HUES64 (cell line): ENCODE measurements around the gene LIPN.

Experiments
- H3K27ac ChIP-seq: 2 replicates; pipeline ENCODE4 v1.7.0; 2013; ENCODE audit warnings: low read depth, low read length, inconsistent platforms
- H3K27me3 ChIP-seq: 2 replicates; pipeline ENCODE4 v1.6.1; 2013; ENCODE audit warnings: mild to moderate bottlenecking, low read length; ENCODE audit not compliant: insufficient read depth
- H3K36me3 ChIP-seq: 2 replicates; pipeline ENCODE4 v1.6.1; 2013; ENCODE audit warnings: mild to moderate bottlenecking, low read length; ENCODE audit not compliant: insufficient read depth
- H3K4me1 ChIP-seq: 2 replicates; pipeline ENCODE4 v1.6.1; 2013; ENCODE audit warnings: mild to moderate bottlenecking, low read length, moderate library complexity; ENCODE audit not compliant: insufficient read depth
- H3K4me3 ChIP-seq: 2 replicates; pipeline ENCODE4 v1.5.1; 2013; ENCODE audit warnings: mild to moderate bottlenecking, low read length, moderate library complexity
- H3K9ac ChIP-seq: 2 replicates; pipeline ENCODE4 v1.6.1; 2013; ENCODE audit warnings: mild to moderate bottlenecking, low read depth, low read length
- H3K9me3 ChIP-seq: 2 replicates; pipeline ENCODE4 v1.6.1; 2013; ENCODE audit warnings: low read depth, low read length; ENCODE audit not compliant: insufficient read depth
- WGBS: fragments of 150-250, 120-280 bp; methylation state at CpG from one replicate; pipeline ENCODE4 v1.1.7; 2013; ENCODE audit warnings: missing lambda C conversion rate; 5-methylcytosine and 5-hydroxymethylcytosine counted together

LIPN gene

DNA sequence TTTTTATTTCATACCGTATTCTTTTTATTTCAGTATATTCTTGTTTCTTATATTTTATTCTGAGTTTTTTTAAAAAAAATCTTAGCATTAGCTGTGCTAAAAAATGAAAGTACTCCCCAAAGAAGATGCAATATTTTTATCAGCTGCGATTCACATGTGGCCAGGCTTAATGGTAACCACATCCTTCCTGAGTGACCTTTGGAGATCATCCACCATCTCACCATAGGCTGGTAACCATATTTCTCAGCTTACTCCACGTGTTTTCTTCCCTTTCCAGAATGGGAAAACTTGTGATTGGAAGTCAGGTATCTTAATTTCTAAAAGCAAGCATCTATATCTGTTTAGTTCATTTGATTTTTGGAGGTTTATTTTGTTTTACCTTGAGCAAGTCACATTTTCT lies 23.9 kb downstream of the LIPN start:
- Histone ChIP-seq H3K27me3 (no peaks in the 10 kb centered on the region), H3K9ac (no peak overlapping the region), H3K9me3 (no peaks in the 10 kb centered on the region), H3K4me1 (no peaks in the 10 kb centered on the region), H3K36me3 (no peaks in the 10 kb centered on the region), H3K27ac (no peak overlapping the region), H3K4me3 (no peak overlapping the region)
- 98% methylated on average over 1 of the region's 3 CpGs for WGBS

DNA sequence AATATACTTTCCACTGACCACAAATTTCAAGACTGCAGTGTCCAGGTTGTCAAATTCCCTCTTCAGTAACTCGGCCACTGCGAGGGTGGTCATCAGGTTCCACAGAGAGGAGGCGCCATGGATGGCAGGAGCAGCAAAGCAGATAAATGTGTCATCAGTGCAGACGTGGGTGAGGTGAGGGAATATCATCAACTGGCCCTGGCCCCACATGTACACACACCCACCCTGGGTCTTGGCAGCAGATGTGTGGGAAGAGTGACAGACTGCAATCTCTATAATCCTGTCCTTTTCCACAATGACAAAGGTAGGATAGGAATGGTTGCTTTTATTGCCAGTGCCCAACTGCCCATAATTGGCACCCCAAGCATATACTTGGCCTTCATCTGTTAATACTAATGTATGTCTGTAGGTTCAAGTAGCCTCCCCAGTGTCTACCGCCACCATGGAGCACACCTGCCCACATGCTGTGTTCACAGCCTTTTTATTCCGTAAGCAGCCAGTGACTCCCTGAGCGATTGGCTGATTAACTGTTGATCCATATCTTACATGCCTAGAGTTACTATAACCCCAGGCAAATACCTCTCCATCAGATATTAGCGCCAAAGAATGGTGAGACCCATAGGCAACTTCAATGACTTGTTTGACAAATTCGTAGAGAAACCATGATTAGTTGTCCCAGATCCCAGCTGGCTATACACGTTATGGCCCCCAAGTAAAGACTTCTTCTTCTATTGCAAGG lies 26.4 kb downstream of the LIPN start:
- no peak overlapping the region for H3K27ac ChIP-seq

DNA sequence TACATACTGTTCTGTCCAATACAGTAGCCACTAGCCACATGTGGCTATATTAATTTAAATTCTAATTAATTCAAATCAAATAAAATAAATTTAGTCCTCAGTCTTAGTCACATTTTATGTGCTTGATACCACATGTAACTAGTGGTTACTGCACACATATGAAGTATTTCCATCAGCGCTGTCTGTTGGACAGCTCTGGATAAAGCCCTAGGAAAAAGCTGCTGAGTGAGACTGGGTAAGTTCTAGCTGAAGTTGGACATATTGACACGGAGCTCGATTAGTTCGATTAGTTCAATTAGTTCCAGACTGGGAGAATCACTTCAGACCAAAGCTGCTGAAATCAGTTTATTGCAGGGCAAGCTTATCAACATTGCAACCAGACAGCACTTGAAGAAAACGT lies 27.6 kb downstream of the LIPN start:
- no peak overlapping the region for H3K27ac ChIP-seq
- no peaks in the 10 kb centered on the region for H3K9me3 ChIP-seq
- no peak overlapping the region for H3K4me3 ChIP-seq
- no peak overlapping the region for H3K9ac ChIP-seq
- 93% methylated on average over 5 of the region's 5 CpGs for WGBS
- no peaks in the 10 kb centered on the region for H3K4me1 ChIP-seq
- no peaks in the 10 kb centered on the region for H3K27me3 ChIP-seq
- H3K36me3 ChIP-seq = no peaks in the 10 kb centered on the region

More for the DNA sequence above, 26.4 kb downstream of the LIPN start:
- WGBS = 93% methylated on average over 10 of the region's 10 CpGs
- H3K27me3 ChIP-seq = no peaks in the 10 kb centered on the region
- H3K4me1 ChIP-seq = no peaks in the 10 kb centered on the region
- no peaks in the 10 kb centered on the region for H3K9me3 ChIP-seq
- no peak overlapping the region for H3K9ac ChIP-seq
- no peaks in the 10 kb centered on the region for H3K36me3 ChIP-seq
- H3K4me3 ChIP-seq = no peak overlapping the region

DNA sequence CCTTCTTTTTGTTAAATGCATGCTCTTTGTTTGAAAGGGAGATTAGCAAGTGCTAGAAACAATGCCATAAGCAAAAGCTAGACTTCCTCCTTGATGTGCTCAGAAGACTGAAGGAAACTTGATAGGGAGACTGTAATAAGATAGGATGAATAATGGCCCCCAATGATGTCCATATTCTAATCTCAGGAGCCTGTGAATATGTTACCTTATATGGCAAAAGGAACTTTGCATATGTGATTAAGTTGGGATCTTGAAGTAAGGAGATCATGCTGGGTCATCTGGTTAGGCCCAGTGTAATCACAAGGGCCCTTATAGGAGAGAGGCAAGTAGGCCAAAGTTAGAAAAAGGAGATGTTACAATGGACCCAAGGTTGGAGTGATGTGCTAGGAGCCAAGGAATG lies 29.1 kb downstream of the LIPN start:
- H3K4me3 ChIP-seq = no peak overlapping the region
- H3K36me3 ChIP-seq = no peaks in the 10 kb centered on the region
- H3K9me3 ChIP-seq = no peaks in the 10 kb centered on the region
- no peaks in the 10 kb centered on the region for H3K27me3 ChIP-seq
- no peak overlapping the region for H3K27ac ChIP-seq
- H3K4me1 ChIP-seq = no peaks in the 10 kb centered on the region
- no peak overlapping the region for H3K9ac ChIP-seq

DNA sequence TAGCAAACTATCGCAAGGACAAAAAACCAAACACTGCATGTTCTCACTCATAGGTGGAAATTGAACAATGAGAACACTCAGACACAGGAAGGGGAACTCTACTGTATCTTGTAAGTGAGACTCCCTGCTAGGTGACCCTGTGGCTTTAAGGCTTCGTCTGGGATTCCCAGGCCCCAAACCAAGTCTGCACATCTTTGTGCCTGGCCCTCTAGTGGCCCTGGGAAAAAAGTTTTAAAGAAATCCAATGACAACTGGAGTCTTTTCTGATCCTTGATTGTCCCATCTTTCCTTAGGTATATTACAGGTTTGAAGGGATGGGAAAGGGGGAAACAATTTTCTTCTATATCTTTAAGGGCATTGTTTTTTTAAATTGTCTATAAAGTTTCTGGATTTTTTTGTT lies 32.1 kb downstream of the LIPN start:
- H3K9ac ChIP-seq = no peak overlapping the region
- no peaks in the 10 kb centered on the region for H3K36me3 ChIP-seq
- 45% methylated on average over 2 of the region's 2 CpGs for WGBS
- no peaks in the 10 kb centered on the region for H3K9me3 ChIP-seq
- no peaks in the 10 kb centered on the region for H3K27me3 ChIP-seq
- no peaks in the 10 kb centered on the region for H3K4me1 ChIP-seq
- no peak overlapping the region for H3K4me3 ChIP-seq
- H3K27ac ChIP-seq = no peak overlapping the region

DNA sequence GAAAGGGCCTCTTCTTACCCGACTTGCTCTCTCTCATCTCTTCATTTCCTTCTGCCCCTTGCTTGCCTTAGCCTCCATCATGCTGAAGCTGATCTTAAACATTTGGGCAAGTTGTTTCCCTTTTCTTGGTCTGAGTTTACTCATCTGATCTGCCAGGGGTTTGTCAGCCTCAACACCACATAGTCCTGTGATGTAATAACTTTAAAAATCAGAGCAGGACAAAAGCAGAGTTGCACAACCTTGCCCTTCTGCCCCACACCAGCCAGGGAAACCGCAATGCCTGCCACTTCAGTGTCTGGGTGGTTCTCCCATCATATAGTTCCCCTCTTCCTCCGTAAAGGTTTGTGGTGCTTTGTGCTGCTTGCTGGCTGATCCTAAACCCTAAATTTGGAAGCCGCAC lies 32.8 kb downstream of the LIPN start:
- H3K27ac ChIP-seq = no peak overlapping the region
- no peak overlapping the region for H3K4me3 ChIP-seq
- WGBS = 90% methylated on average over 4 of the region's 4 CpGs
- H3K9ac ChIP-seq = no peak overlapping the region
- no peaks in the 10 kb centered on the region for H3K4me1 ChIP-seq
- H3K27me3 ChIP-seq = no peaks in the 10 kb centered on the region
- H3K9me3 ChIP-seq = no peaks in the 10 kb centered on the region
- H3K36me3 ChIP-seq = no peaks in the 10 kb centered on the region

DNA sequence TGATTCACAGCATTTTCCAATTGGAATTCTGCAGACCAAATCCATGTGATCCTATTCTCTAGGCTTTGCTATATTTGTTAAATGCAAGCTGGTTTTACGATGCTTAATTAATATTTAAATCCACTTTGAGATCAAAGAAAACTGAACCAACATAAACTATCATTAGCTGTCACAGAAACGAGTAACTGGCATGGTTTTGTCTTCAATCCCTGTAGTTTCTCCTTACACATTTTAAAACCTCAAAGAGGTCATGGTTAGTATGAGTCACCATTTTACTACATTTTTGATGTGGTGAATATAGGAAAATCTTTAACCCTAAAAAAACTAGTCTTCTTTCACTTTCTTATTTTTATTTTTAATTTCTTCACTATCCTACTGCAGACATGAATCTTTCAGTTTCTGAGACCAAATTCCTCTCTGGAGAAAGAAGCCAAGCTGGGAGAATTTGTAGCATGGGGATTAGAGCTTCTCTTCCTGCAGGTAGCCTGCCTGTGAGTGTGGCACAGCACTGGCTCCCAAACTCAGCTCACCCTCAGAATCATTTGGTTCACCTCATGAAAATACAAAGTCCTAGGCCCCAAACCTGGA lies 34.0 kb downstream of the LIPN start:
- Histone ChIP-seq H3K36me3 (no peaks in the 10 kb centered on the region), H3K9me3 (no peaks in the 10 kb centered on the region), H3K4me1 (no peaks in the 10 kb centered on the region), H3K4me3 (no peak overlapping the region), H3K27me3 (no peaks in the 10 kb centered on the region), H3K27ac (no peak overlapping the region), H3K9ac (no peak overlapping the region)
- 92% methylated on average over 2 of the region's 2 CpGs for WGBS

DNA sequence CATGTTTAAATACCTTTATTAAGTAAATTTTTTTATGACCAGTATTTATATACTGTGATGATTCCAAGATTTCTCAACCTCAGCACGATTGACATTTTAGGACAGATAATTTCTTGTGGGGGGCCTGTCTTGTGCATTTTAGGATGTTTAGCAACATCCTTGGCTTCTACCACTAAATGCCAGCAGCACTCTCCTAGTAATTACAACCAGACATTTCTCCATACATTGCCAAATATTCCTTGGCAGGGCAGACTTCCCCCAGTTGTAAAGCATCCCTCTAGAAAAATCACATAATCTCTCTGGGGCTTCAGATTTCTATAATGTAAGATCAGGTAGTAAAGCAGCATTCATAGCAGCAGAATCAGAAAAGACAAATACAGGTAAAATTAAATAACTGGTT lies 34.9 kb downstream of the LIPN start:
- Histone ChIP-seq H3K27ac (no peak overlapping the region), H3K9me3 (no peaks in the 10 kb centered on the region), H3K27me3 (no peaks in the 10 kb centered on the region), H3K36me3 (no peaks in the 10 kb centered on the region), H3K4me3 (no peak overlapping the region), H3K9ac (no peak overlapping the region), H3K4me1 (no peaks in the 10 kb centered on the region)
- 100% methylated on average over 1 of the region's 1 CpG for WGBS

DNA sequence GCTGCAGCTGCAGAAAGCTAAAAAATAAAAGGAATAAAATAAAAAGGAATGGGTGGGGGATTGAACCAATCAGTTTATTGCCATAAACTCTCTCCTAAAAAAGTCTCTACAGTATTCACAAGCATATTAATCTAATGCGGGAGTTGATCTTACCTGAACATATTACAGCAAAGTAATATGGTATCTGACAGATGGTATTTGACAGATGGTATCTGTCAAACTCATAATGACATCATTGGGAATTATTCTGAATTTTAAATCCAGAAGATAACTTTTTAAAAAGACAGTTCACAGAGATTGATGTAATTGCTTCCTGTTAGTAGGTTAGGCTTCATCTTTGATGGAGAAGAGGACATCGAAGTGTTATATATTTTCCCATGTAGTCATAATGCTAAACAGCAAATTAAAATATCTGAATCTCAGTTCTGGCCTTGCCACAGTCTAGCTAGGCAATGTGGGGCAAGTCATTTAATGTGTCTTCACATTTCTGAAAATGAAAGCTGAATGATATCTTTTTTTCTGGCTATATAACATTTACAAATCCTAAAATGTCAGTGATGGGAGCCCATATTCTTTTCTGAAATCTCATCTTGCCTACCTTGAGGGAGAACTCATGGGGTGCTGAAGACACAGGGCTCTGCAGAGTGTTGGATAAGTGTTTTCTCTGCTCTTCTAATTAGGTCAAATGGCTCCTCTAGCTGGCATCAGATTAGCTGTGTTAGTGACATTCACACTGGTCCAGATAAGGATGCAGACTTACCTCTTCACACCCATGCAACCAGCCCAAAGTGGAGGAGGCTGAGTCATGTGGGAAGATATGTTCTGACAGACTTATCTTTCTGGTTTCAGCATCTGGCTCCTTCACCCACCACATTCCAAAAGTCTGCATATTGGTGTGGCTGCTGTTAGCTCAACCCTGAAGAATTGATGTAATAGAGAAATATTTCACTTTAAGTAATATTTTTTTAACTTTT lies 40.6 kb downstream of the LIPN start:
- no peaks in the 10 kb centered on the region for H3K9me3 ChIP-seq
- no peak overlapping the region for H3K4me3 ChIP-seq
- H3K4me1 ChIP-seq = 0 out of 2 replicates have a peak, but pooled peaks cover 4% of the 10 kb centered on the region
- H3K27ac ChIP-seq = no peak overlapping the region
- WGBS = no CpG with 5 or more reads among the region's 2 CpGs
- H3K36me3 ChIP-seq = no peaks in the 10 kb centered on the region
- no peaks in the 10 kb centered on the region for H3K27me3 ChIP-seq
- H3K9ac ChIP-seq = no peak overlapping the region

DNA sequence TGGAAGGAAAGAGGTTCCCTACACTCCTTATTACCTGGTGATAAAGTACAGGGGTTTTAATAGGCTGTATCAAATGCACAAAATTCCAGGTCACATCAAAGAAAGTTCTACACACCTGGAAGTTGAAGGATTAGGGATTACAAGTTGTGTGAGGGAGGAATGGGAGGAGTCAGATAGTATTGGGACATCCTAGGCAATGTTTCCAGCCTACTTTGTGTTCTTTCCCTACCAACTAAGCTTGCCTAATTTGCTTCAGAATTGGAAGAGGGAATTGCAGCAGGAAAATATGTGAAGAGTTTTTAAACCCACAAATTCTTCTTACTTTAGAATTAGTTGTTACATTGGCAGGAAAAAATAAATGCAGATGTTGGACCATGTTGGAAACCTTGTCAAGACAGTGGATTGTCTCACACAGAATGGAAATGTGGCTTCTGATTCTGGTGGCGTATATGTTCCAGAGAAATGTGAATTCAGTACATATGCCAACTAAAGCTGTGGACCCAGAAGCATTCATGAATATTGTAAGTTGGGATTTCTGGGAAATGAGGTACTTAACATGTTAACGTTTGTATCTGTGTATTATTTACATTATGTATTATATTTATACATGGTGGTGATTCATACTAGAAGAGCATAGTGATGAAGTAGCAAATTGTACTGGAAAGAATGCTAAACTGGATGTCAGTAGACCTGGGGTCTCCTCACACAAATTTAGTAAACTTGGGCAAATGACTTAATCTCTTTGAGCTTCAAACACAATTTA lies 42.9 kb downstream of the LIPN start, which contains the start of gene LIPM:
TSS of gene LIPM (plus strand) at position 208 of the 763 bp plus-strand sequence. CDS start at position 375, 167 bp downstream.
- WGBS = 89% methylated on average over 1 of the region's 2 CpGs
- no peak within 1 kb of the TSS for H3K27ac ChIP-seq

More for the DNA sequence above, 42.9 kb downstream of the LIPN start, which contains the start of gene LIPM:
- no peaks in the 10 kb centered on the region for H3K36me3 ChIP-seq
- H3K9ac ChIP-seq = no peak within 1 kb of the TSS
- H3K4me1 ChIP-seq = 0 out of 2 replicates have a peak, but pooled peaks cover 4% of the 10 kb centered on the region
- no peak within 1 kb of the TSS for H3K4me3 ChIP-seq
- H3K9me3 ChIP-seq = no peaks in the 10 kb centered on the region
- no peaks in the 10 kb centered on the region for H3K27me3 ChIP-seq
